HEK293 (cell line): ENCODE results near the gene DUS3L.

Source experiments
- CTCF ChIP-seq: fragments of 450-650 bp; formaldehyde crosslinking; IDR thresholded peaks from 2 replicates; pipeline ENCODE4 v1.5.1; 2016; ENCODE audit warnings: missing biosample characterization, missing genetic modification characterization
- GLIS1 ChIP-seq: fragments of 450-650 bp; formaldehyde crosslinking; IDR thresholded peaks from 2 replicates; pipeline ENCODE4 v1.5.1; 2016; ENCODE audit warnings: missing biosample characterization, missing genetic modification characterization
- PATZ1 ChIP-seq: fragments of 450-650 bp; formaldehyde crosslinking; IDR thresholded peaks from 2 replicates; pipeline ENCODE4 v1.5.1; 2016; ENCODE audit warnings: missing biosample characterization, missing genetic modification characterization
- ZBTB49 ChIP-seq: fragments of 450-650 bp; formaldehyde crosslinking; IDR thresholded peaks from 2 replicates; pipeline ENCODE4 v1.5.1; 2016; ENCODE audit warnings: missing biosample characterization, missing genetic modification characterization, low read depth
- ZNF157 ChIP-seq: fragments of 450-650 bp; formaldehyde crosslinking; IDR thresholded peaks from 2 replicates; pipeline ENCODE4 v1.5.1; 2016; ENCODE audit warnings: missing biosample characterization, missing genetic modification characterization
- ZNF354C ChIP-seq: fragments of 450-650 bp; formaldehyde crosslinking; IDR thresholded peaks from 2 replicates; pipeline ENCODE4 v1.5.1; 2016; ENCODE audit warnings: missing biosample characterization, missing genetic modification characterization, low read depth, borderline replicate concordance
- ZNF398 ChIP-seq: fragments of 450-650 bp; formaldehyde crosslinking; IDR thresholded peaks from 2 replicates; pipeline ENCODE4 v1.5.1; 2017; ENCODE audit warnings: missing biosample characterization, missing genetic modification characterization
- ZNF76 ChIP-seq: fragments of 450-650 bp; formaldehyde crosslinking; IDR thresholded peaks from 2 replicates; pipeline ENCODE4; 2016; ENCODE audit warnings: low read depth, missing biosample characterization, missing genetic modification characterization, borderline replicate concordance
- ZNF830 ChIP-seq: fragments of 450-650 bp; IDR thresholded peaks from 2 replicates; pipeline ENCODE4 v1.5.0; 2018; ENCODE audit warnings: missing biosample characterization, missing genetic modification characterization, low read depth, mild to moderate bottlenecking, moderate library complexity

GRCh38 chr19:5789351-5789761 is 1.6 kb downstream of the DUS3L start:
- TF ChIP-seq ZNF830: no peak
- no peak for TF ChIP-seq ZBTB49
- TF ChIP-seq CTCF: no peak
- no peak for TF ChIP-seq GLIS1
- no peak for TF ChIP-seq ZNF76 (tag by site-specific recombination)
- no peak for TF ChIP-seq ZNF354C (tag by site-specific recombination)
- TF ChIP-seq ZNF398 (tag by site-specific recombination): no peak
- TF ChIP-seq PATZ1: no peak
- TF ChIP-seq ZNF157 (tag by site-specific recombination): no peak
